ENCODE data around the gene CASP10. TPM values are rescaled to one million over a fixed set of nuclear protein-coding genes. Genes with fewer than 3 reads are reported as not detected.
A peak's percentile ranks its signal among the peaks of the same experiment; 100 is the strongest.

Gene CASP10
- total RNA-seq, 1 donor from 2014 or later = 2.5 TPM

GRCh38 chr2:201250741-201251140 lies 67.8 kb downstream of the CASP10 start:
- DNase-seq (ENCODE audit: low read depth) = no peak
- Histone ChIP-seq H3K27me3 (ENCODE audit: control insufficient read depth, insufficient read depth, low read length) (no peaks in the 10 kb centered on the region), H3K4me3 (ENCODE audit: low read depth, low read length) (no peak overlapping the region), H3K36me3 (ENCODE audit: control insufficient read depth, insufficient read depth, low read length) (no peaks in the 10 kb centered on the region)
- no peak for TF ChIP-seq CTCF (IDR thresholded peaks at IDR 0.05; ENCODE audit: insufficient read depth, low read length, poor library complexity, severe bottlenecking)

- TF ChIP-seq CTCF (IDR thresholded peaks at IDR 0.05; ENCODE audit: insufficient read depth, low read length, poor library complexity, severe bottlenecking) = no peak
Observed at GRCh38 chr2:201254081-201254730, 71.3 kb downstream of the CASP10 start.

GRCh38 chr2:201255408-201256033 lies 72.6 kb downstream of the CASP10 start:
- H3K4me3 ChIP-seq (ENCODE audit: low read depth, low read length) = no peak overlapping the region
- H3K36me3 ChIP-seq (ENCODE audit: control insufficient read depth, insufficient read depth, low read length) = no peaks in the 10 kb centered on the region
- DNase-seq (ENCODE audit: low read depth) = no peak
- H3K27me3 ChIP-seq (ENCODE audit: control insufficient read depth, insufficient read depth, low read length) = no peaks in the 10 kb centered on the region
- no peak for TF ChIP-seq CTCF (IDR thresholded peaks at IDR 0.05; ENCODE audit: insufficient read depth, low read length, poor library complexity, severe bottlenecking)

More at GRCh38 chr2:201254081-201254730, 71.3 kb downstream of the CASP10 start:
- no peak for DNase-seq (ENCODE audit: low read depth)
- H3K4me3 ChIP-seq (ENCODE audit: low read depth, low read length) = no peak overlapping the region
- H3K36me3 ChIP-seq (ENCODE audit: control insufficient read depth, insufficient read depth, low read length) = no peaks in the 10 kb centered on the region
- no peaks in the 10 kb centered on the region for H3K27me3 ChIP-seq (ENCODE audit: control insufficient read depth, insufficient read depth, low read length)

- Histone ChIP-seq H3K4me3 (ENCODE audit: low read depth, low read length) (no peak overlapping the region), H3K36me3 (ENCODE audit: control insufficient read depth, insufficient read depth, low read length) (no peaks in the 10 kb centered on the region), H3K27me3 (ENCODE audit: control insufficient read depth, insufficient read depth, low read length) (no peaks in the 10 kb centered on the region)
Observed at GRCh38 chr2:201256082-201256481, 73.1 kb downstream of the CASP10 start.

GRCh38 chr2:201257381-201257955 lies 74.5 kb downstream of the CASP10 start:
- TF ChIP-seq CTCF (IDR thresholded peaks at IDR 0.05; ENCODE audit: insufficient read depth, low read length, poor library complexity, severe bottlenecking) = no peak
- Histone ChIP-seq H3K27me3 (ENCODE audit: control insufficient read depth, insufficient read depth, low read length) (no peaks in the 10 kb centered on the region), H3K36me3 (ENCODE audit: control insufficient read depth, insufficient read depth, low read length) (no peaks in the 10 kb centered on the region), H3K4me3 (ENCODE audit: low read depth, low read length) (peak overlapping the region; percentile 61)
- DNase-seq (ENCODE audit: low read depth) = no peak

More at GRCh38 chr2:201256082-201256481, 73.1 kb downstream of the CASP10 start:
- DNase-seq (ENCODE audit: low read depth) = no peak
- no peak for TF ChIP-seq CTCF (IDR thresholded peaks at IDR 0.05; ENCODE audit: insufficient read depth, low read length, poor library complexity, severe bottlenecking)

All from kidney epithelial cell (primary cell).